DND-41 (cell line): Measurements from ENCODE around the gene DNHD1.

Experiments used
- ATAC-seq: fragments of 200-7000 bp; cut with Tn5 transposase; 3 replicates; pipeline ENCODE4 v1.9.1; 2021; ENCODE audit warnings: low read depth; ENCODE audit not compliant: insufficient read depth
- DNase-seq: peaks from one replicate; pipeline ENCODE4 v3.0.0-alpha.2; 2020
- H2AFZ ChIP-seq: 2 replicates; pipeline ENCODE4 v1.6.0; 2012; ENCODE audit warnings: low read depth, low read length
- H3K27ac ChIP-seq: 2 replicates; pipeline ENCODE4 v1.5.1; 2012; ENCODE audit warnings: low read length, inconsistent platforms
- H3K27me3 ChIP-seq: fragments of 200-600 bp; sonication (generic); 2 replicates; pipeline ENCODE4 v1.6.0; 2012; ENCODE audit warnings: low read length, mild to moderate bottlenecking, inconsistent platforms; ENCODE audit not compliant: insufficient read depth, poor library complexity
- H3K36me3 ChIP-seq: 2 replicates; pipeline ENCODE4 v1.5.1; 2012; ENCODE audit warnings: low read length, inconsistent platforms; ENCODE audit not compliant: insufficient read depth
- H3K4me1 ChIP-seq: 2 replicates; pipeline ENCODE4 v1.5.1; 2012; ENCODE audit warnings: mild to moderate bottlenecking, low read length; ENCODE audit not compliant: insufficient read depth
- H3K4me2 ChIP-seq: 2 replicates; pipeline ENCODE4 v1.6.0; 2012; ENCODE audit warnings: mild to moderate bottlenecking, moderate library complexity, low read length, inconsistent platforms; ENCODE audit not compliant: insufficient read depth
- H3K4me3 ChIP-seq, 2 experiments: fragments of 200-600 bp in 1 of 2; shearing (Covaris generic) in 1 of 2; 2 replicates each; pipeline ENCODE4 v1.5.1; 2012 to 2016; ENCODE audit warnings: inconsistent platforms in 2 of 2, low read length in 2 of 2, mild to moderate bottlenecking in 2 of 2, low read depth in 1 of 2, moderate library complexity in 1 of 2
- H3K79me2 ChIP-seq: 2 replicates; pipeline ENCODE4 v1.6.0; 2012; ENCODE audit warnings: low read length, inconsistent platforms; ENCODE audit not compliant: insufficient read depth
- H3K9ac ChIP-seq: 2 replicates; pipeline ENCODE4 v1.6.0; 2012; ENCODE audit warnings: low read depth, mild to moderate bottlenecking, inconsistent platforms, low read length, moderate library complexity
- H3K9me3 ChIP-seq: 2 replicates; pipeline ENCODE4 v1.5.1; 2012; ENCODE audit warnings: low read length, moderate library complexity, mild to moderate bottlenecking, inconsistent platforms; ENCODE audit not compliant: insufficient read depth, severe bottlenecking
- H4K20me1 ChIP-seq: 2 replicates; pipeline ENCODE4 v1.6.0; 2012; ENCODE audit warnings: low read length; ENCODE audit not compliant: insufficient read depth
- EZH2 ChIP-seq: IDR thresholded peaks from 3 replicates; pipeline ENCODE4 v1.6.1; 2012; ENCODE audit warnings: borderline replicate concordance, low read depth, mild to moderate bottlenecking, moderate library complexity, low read length, inconsistent platforms; ENCODE audit not compliant: severe bottlenecking
- TF ChIP-seq, protein P1 (sequence below): IDR thresholded peaks from 2 replicates; pipeline ENCODE4 v1.5.1; 2012; ENCODE audit warnings: borderline replicate concordance, low read length, moderate library complexity, mild to moderate bottlenecking; ENCODE audit not compliant: poor library complexity, severe bottlenecking; ENCODE audit errors: extremely low read depth

DNHD1 gene

DNA sequence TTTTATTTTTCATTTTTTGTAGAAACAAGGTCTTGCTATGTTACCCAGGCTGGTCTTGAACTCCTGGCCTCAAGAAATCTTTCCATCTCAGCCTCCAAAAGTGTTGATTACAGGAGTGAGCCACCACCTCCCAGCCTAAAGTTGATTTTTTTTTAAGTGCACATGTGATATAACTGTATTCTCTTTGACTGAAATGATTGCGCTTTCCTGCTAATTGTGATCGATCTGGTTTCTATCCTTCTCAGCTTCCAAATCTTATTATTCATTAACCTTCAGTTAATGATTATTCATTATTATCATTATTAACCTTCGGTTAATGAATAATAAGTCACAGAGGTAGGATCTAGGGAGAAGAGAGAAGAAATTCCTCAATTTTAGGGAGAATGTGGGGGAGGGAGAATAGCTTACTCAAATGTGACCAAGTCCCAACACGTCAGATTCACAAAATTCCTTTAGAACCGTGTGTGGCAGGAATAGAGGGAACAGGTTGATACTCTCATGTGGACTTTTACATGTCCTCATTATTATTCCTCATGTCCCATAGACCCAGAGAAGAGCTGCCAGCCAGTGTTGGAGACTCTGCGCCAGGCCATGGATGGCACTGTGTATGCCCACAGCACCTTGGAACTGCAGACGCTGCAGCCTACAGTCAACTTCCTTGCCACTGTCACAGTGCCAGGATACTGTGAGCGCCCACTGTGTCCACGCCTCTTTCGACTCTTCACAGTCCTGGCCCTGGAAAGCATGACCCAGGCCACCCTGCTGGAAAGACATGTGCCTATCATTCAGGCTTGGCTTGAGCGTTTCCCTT, 59.3 kb downstream of the DNHD1 start:
- Histone ChIP-seq H3K36me3 (no peaks in the 10 kb centered on the region), H3K4me1 (no peaks in the 10 kb centered on the region), H3K9me3 (no peaks in the 10 kb centered on the region), H3K4me3 (no peak overlapping the region), H3K27me3 (no peaks in the 10 kb centered on the region), H2AFZ (no peak overlapping the region), H4K20me1 (no peaks in the 10 kb centered on the region), H3K27ac (no peak overlapping the region), H3K4me2 (no peak overlapping the region), H3K9ac (no peak overlapping the region), H3K79me2 (no peaks in the 10 kb centered on the region)
- DNase-seq, result no peak
- ATAC-seq, result no peak
- no peak for TF ChIP-seq EZH2
- TF ChIP-seq, protein P1, sequence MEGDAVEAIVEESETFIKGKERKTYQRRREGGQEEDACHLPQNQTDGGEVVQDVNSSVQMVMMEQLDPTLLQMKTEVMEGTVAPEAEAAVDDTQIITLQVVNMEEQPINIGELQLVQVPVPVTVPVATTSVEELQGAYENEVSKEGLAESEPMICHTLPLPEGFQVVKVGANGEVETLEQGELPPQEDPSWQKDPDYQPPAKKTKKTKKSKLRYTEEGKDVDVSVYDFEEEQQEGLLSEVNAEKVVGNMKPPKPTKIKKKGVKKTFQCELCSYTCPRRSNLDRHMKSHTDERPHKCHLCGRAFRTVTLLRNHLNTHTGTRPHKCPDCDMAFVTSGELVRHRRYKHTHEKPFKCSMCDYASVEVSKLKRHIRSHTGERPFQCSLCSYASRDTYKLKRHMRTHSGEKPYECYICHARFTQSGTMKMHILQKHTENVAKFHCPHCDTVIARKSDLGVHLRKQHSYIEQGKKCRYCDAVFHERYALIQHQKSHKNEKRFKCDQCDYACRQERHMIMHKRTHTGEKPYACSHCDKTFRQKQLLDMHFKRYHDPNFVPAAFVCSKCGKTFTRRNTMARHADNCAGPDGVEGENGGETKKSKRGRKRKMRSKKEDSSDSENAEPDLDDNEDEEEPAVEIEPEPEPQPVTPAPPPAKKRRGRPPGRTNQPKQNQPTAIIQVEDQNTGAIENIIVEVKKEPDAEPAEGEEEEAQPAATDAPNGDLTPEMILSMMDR, result no peak

DNA sequence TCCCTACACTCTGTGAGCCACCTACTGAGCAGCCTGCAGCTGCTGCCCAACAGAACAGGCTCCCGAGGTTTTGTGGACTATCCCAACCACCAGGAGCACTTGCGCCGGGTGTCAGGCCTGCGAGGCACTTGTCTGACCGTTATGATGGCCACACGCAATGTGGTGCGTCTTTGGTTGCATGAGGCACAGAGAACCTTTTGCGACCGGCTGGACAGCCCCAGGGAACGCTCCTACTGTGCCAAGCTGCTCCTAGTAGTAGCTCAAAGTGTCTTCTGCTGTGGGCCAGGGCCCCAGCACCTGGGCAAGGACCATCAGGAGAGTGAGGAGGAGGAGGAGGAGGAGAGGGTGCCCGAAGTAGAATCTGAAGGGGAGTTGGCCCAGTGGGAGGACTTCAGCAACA, 60.0 kb downstream of the DNHD1 start:
- no peaks in the 10 kb centered on the region for H3K27me3 ChIP-seq
- no peak for DNase-seq
- H3K4me3 ChIP-seq, result no peak overlapping the region
- no peak overlapping the region for H2AFZ ChIP-seq
- H3K79me2 ChIP-seq, result no peaks in the 10 kb centered on the region
- H3K36me3 ChIP-seq, result no peaks in the 10 kb centered on the region
- no peak overlapping the region for H3K4me2 ChIP-seq
- TF ChIP-seq, protein P1, result no peak
- TF ChIP-seq EZH2, result no peak
- no peak for ATAC-seq
- no peaks in the 10 kb centered on the region for H3K9me3 ChIP-seq
- no peak overlapping the region for H3K27ac ChIP-seq
- H3K9ac ChIP-seq, result no peak overlapping the region
- H3K4me1 ChIP-seq, result no peaks in the 10 kb centered on the region
- H4K20me1 ChIP-seq, result no peaks in the 10 kb centered on the region

DNA sequence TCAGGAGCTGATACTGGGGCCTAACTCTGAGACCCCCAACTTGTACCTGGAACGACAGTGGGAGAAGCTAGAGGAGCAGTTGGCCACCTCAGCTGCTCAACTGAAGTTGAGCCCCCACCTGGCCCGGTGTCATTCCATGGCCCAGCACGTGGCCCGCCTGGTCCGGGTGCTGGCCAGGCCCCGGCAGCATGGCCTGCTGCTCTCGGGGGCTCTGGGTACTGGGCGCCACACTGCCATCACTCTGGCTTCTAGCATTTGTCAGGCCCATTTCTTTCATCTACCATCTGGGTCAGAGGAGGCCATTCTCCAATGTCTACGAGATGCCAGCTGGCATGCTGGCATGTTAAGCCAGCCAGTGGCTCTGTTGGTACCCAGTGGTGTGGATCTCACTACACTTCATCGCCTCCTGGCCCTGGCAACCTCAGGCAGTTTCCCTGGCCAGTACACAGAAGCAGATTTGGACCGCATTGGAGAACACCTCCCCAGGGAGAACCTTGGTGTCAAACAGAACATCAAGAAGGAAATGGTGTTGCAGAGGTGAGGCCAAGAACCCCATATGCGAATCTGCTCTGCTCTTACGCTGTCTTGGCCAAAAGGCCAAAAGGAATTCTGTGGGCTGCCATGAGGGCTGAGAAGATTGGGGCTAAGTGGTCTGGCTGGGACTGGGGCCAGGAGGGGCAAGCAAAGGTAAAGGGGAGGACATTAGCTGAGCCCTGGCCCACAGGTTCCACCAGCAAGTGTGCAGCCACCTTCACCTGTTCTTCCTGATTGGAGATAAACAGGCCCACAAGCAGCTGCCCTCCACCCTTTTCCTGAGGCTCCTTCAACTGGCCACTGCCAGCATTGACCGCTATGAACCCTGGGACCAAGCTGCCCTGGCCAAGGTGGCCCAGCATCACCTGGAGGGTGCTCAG, 60.9 kb downstream of the DNHD1 start:
- no peaks in the 10 kb centered on the region for H4K20me1 ChIP-seq
- no peak for DNase-seq
- H2AFZ ChIP-seq, result no peak overlapping the region
- H3K27me3 ChIP-seq, result no peaks in the 10 kb centered on the region
- no peak for ATAC-seq
- H3K4me2 ChIP-seq, result no peak overlapping the region
- TF ChIP-seq, protein P1, result no peak
- TF ChIP-seq EZH2, result no peak
- H3K9me3 ChIP-seq, result no peaks in the 10 kb centered on the region
- no peaks in the 10 kb centered on the region for H3K79me2 ChIP-seq
- H3K4me3 ChIP-seq, result no peak overlapping the region
- H3K4me1 ChIP-seq, result no peaks in the 10 kb centered on the region
- H3K27ac ChIP-seq, result no peak overlapping the region
- no peaks in the 10 kb centered on the region for H3K36me3 ChIP-seq
- no peak overlapping the region for H3K9ac ChIP-seq
